Measurements from ENCODE around the gene KRT23.

DNA sequence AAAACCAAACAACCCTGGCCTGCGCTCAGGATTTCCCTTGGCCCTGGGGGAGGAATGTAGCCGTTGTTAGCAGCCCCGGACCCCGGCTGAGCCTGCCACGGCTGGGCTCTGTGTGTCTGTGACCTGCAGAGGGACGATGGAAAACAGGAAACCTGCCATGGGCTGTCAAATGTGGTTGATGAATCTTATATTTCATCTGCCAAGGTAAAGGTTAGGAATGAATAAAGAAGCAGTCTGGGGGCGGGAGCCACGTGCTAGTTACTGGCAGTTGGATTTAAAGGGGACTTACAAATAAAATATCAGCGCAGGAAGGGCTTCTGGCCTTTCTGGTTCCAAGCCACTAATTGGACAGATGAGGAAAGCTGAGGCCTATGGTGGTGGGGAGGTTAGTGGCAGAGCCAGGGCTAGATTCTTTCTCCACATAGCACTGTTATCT, at the start of gene KRT23:
- no peak for TF ChIP-seq POLR2A (IDR thresholded peaks at IDR 0.05; ENCODE audit: low read depth, low read length)
- TF ChIP-seq POLR2AphosphoS5 (IDR thresholded peaks at IDR 0.05; ENCODE audit: low read depth, low read length), result no peak
- TF ChIP-seq TAF1 (IDR thresholded peaks at IDR 0.05; ENCODE audit: low read depth, low read length), result no peak
